Smooth muscle cell (in vitro differentiated cells): ENCODE data around the gene FAM72D. TPM values are rescaled to one million over a fixed set of nuclear protein-coding genes. Genes with fewer than 3 reads are reported as not detected.
"Not testable (repeated sequence)": the region's sequence is repeated elsewhere in the genome, so short reads cannot be mapped to it uniquely, and the experiment has no call there.

Experiments used
- DNase-seq: peaks from one replicate; lab custom pipeline; 2025; ENCODE audit not compliant: unreplicated experiment; lab: John Stamatoyannopoulos, UW
- H2AFZ ChIP-seq: fragments of 200-600 bp; sonication (generic); 2 replicates; pipeline ENCODE4 v1.6.0; 2016; ENCODE audit warnings: antibody characterized with exemption, low read depth, mild to moderate bottlenecking
- H3F3A ChIP-seq: fragments of 200-600 bp; sonication (generic); 2 replicates; pipeline ENCODE4 v1.6.0; 2017; ENCODE audit warnings: antibody characterized with exemption, low read depth
- H3K27ac ChIP-seq: fragments of 200-600 bp; sonication (generic); 2 replicates; pipeline ENCODE4 v1.5.1; 2016; ENCODE audit warnings: low read depth, mild to moderate bottlenecking
- H3K27me3 ChIP-seq: fragments of 200-600 bp; sonication (generic); 2 replicates; pipeline ENCODE4 v1.6.1; 2016; ENCODE audit warnings: low read depth, mild to moderate bottlenecking
- H3K36me3 ChIP-seq: fragments of 200-600 bp; sonication (generic); 2 replicates; pipeline ENCODE4 v1.5.1; 2016; ENCODE audit warnings: low read depth
- H3K4me1 ChIP-seq: fragments of 200-600 bp; sonication (generic); 2 replicates; pipeline ENCODE4 v1.5.1; 2016; ENCODE audit warnings: low read depth
- H3K4me2 ChIP-seq: fragments of 200-600 bp; sonication (generic); 2 replicates; pipeline ENCODE4 v1.6.0; 2016; ENCODE audit warnings: mild to moderate bottlenecking
- H3K4me3 ChIP-seq: fragments of 200-600 bp; sonication (generic); 2 replicates; pipeline ENCODE4 v1.5.1; 2016; ENCODE audit warnings: mild to moderate bottlenecking
- H3K79me2 ChIP-seq: fragments of 200-600 bp; sonication (generic); 2 replicates; pipeline ENCODE4 v1.6.0; 2016; ENCODE audit warnings: low read depth, mild to moderate bottlenecking
- H3K9ac ChIP-seq: fragments of 200-600 bp; sonication (generic); 2 replicates; pipeline ENCODE4 v1.6.0; 2016; ENCODE audit warnings: low read depth
- H3K9me3 ChIP-seq: fragments of 200-600 bp; sonication (generic); replicated peaks from 2 replicates; pipeline ENCODE4 v1.5.1; 2016; ENCODE audit warnings: low read depth
- H4K20me1 ChIP-seq: fragments of 200-600 bp; sonication (generic); 2 replicates; pipeline ENCODE4 v1.6.0; 2016; ENCODE audit warnings: low read depth
- WGBS: methylation state at CpG from one replicate; pipeline ENCODE4 v1.1.7; 2016; ENCODE audit warnings: low lambda C conversion rate; 5-methylcytosine and 5-hydroxymethylcytosine counted together
- polyA plus RNA-seq: library from polyadenylated mRNA; unstranded; fragments of >200 nt; fragmentation: Nextera tagmentation; extraction: Ambion mirVana; gene quantifications from 2 replicates; pipeline ENCODE4 v1.2.1, GENCODE V29; 2016
- total RNA-seq: library from RNA; depleted of rRNA; stranded (reverse); fragments of >200 nt; gene quantifications from 2 replicates; pipeline ENCODE4 v1.2.3, GENCODE V29; 2014

Gene FAM72D
- total and polyA plus RNA-seq, 2 experiments from 2014 or later, result 0.26 to 0.54 TPM

- not testable (repeated sequence) for H3K4me1 ChIP-seq, H3K27ac ChIP-seq, DNase-seq, H3K79me2 ChIP-seq, H3K4me2 ChIP-seq, H4K20me1 ChIP-seq, H3F3A ChIP-seq, H3K36me3 ChIP-seq, H3K9me3 ChIP-seq, H2AFZ ChIP-seq, H3K9ac ChIP-seq, H3K4me3 ChIP-seq, H3K27me3 ChIP-seq
Measured at GRCh38 chr1:145127144-145127543, 31.4 kb downstream of the FAM72D start.

GRCh38 chr1:145128697-145129469, 33.1 kb downstream of the FAM72D start:
- H3K9me3 ChIP-seq, H3K4me3 ChIP-seq, H3K36me3 ChIP-seq, H3K4me1 ChIP-seq, H3K4me2 ChIP-seq, H3K27me3 ChIP-seq, DNase-seq, H2AFZ ChIP-seq, H3F3A ChIP-seq, H3K79me2 ChIP-seq, H4K20me1 ChIP-seq, H3K9ac ChIP-seq, H3K27ac ChIP-seq: not testable (repeated sequence)
- WGBS, result 38% methylated on average over 13 of the region's 14 CpGs

DNA sequence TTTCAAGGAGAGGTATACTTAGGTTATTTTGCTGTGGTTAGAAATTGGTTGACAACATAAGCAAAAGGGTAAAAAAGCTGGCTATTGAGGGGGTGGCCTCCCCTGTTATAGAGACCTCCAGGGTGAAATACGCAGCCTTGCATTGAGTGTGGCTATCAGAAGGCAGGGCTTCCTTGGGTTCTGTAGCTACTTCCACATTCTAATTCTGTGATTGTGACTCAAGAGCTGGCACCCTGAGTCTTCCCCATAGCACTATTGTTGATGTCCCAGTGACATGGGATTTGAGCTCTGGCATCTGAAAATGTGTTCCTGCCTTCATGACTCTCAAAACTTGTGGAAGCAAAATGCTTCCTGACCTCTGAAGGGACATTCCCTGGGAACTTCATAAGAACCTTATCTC, 38.7 kb downstream of the FAM72D start:
- not testable (repeated sequence) for H3F3A ChIP-seq, H3K27me3 ChIP-seq, H3K4me1 ChIP-seq, H3K36me3 ChIP-seq, H3K79me2 ChIP-seq, H3K9ac ChIP-seq, H4K20me1 ChIP-seq, H3K4me3 ChIP-seq, H3K9me3 ChIP-seq, DNase-seq, H2AFZ ChIP-seq, H3K4me2 ChIP-seq, H3K27ac ChIP-seq
- WGBS, result no CpG with 5 or more reads among the region's 1 CpG

- not testable (repeated sequence) for H2AFZ ChIP-seq, H3K4me3 ChIP-seq, H4K20me1 ChIP-seq, H3K79me2 ChIP-seq, H3K27ac ChIP-seq, H3K4me2 ChIP-seq, H3K4me1 ChIP-seq, H3K9ac ChIP-seq, H3K27me3 ChIP-seq, DNase-seq, H3K9me3 ChIP-seq, H3F3A ChIP-seq, H3K36me3 ChIP-seq
- no CpG with 5 or more reads among the region's 2 CpGs for WGBS
Measured at GRCh38 chr1:145140549-145140948, 44.8 kb downstream of the FAM72D start.

- H3K27me3 ChIP-seq, H3K9me3 ChIP-seq, H2AFZ ChIP-seq, H3K4me1 ChIP-seq, H3K27ac ChIP-seq, H3K79me2 ChIP-seq, H3K36me3 ChIP-seq, H4K20me1 ChIP-seq, H3K9ac ChIP-seq, DNase-seq, H3F3A ChIP-seq, H3K4me3 ChIP-seq, H3K4me2 ChIP-seq: not testable (repeated sequence)
- WGBS, result 35% methylated on average over 2 of the region's 3 CpGs
Measured at GRCh38 chr1:145144264-145144913, 48.6 kb downstream of the FAM72D start.

- not testable (repeated sequence) for H3K36me3 ChIP-seq, H3K4me1 ChIP-seq, H3K4me2 ChIP-seq, H3K27ac ChIP-seq, DNase-seq, H3K4me3 ChIP-seq, H4K20me1 ChIP-seq, H2AFZ ChIP-seq, H3K79me2 ChIP-seq, H3K9me3 ChIP-seq, H3K27me3 ChIP-seq, H3F3A ChIP-seq, H3K9ac ChIP-seq
- 58% methylated on average over 2 of the region's 4 CpGs for WGBS
Measured at GRCh38 chr1:145146308-145146707, 50.5 kb downstream of the FAM72D start.

DNA sequence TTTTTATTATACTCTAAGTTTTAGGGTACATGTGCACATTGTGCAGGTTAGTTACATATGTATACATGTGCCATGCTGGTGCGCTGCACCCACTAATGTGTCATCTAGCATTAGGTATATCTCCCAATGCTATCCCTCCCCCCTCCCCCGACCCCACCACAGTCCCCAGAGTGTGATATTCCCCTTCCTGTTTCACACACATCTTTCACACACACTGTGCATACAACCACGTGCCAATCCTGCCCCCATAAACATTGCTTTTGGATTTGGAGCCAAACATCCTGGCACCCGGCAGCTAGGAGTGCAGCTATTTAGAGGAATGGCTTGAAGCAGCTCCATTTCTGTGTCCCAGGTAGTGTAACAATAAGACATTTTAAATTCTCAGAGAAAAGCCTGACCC, 51.4 kb downstream of the FAM72D start:
- not testable (repeated sequence) for H3K27ac ChIP-seq, H3F3A ChIP-seq, H3K27me3 ChIP-seq, H3K79me2 ChIP-seq, H3K4me2 ChIP-seq, DNase-seq, H2AFZ ChIP-seq, H3K4me3 ChIP-seq, H3K9ac ChIP-seq, H3K36me3 ChIP-seq, H4K20me1 ChIP-seq, H3K9me3 ChIP-seq, H3K4me1 ChIP-seq
- 100% methylated on average over 2 of the region's 4 CpGs for WGBS

- not testable (repeated sequence) for H3K27ac ChIP-seq, H3K4me1 ChIP-seq, DNase-seq, H3K36me3 ChIP-seq, H3F3A ChIP-seq, H3K9me3 ChIP-seq, H3K9ac ChIP-seq, H3K79me2 ChIP-seq, H3K27me3 ChIP-seq, H3K4me2 ChIP-seq, H3K4me3 ChIP-seq, H4K20me1 ChIP-seq, H2AFZ ChIP-seq
- WGBS, result no CpG with 5 or more reads among the region's 4 CpGs
Measured at GRCh38 chr1:145155421-145155820, 59.6 kb downstream of the FAM72D start.
